Smooth muscle cell (in vitro differentiated cells): ENCODE measurements around the gene SPAAR. TPM values are rescaled to one million over a fixed set of nuclear protein-coding genes. Genes with fewer than 3 reads are reported as not detected.
A peak's percentile ranks its signal among the peaks of the same experiment; 100 is the strongest.

Experiments
- DNase-seq: peaks from one replicate; lab custom pipeline; 2025; ENCODE audit not compliant: unreplicated experiment; lab: John Stamatoyannopoulos, UW
- H2AFZ ChIP-seq: fragments of 200-600 bp; sonication (generic); 2 replicates; pipeline ENCODE4 v1.6.0; 2016; ENCODE audit warnings: antibody characterized with exemption, low read depth, mild to moderate bottlenecking
- H3F3A ChIP-seq: fragments of 200-600 bp; sonication (generic); 2 replicates; pipeline ENCODE4 v1.6.0; 2017; ENCODE audit warnings: antibody characterized with exemption, low read depth
- H3K27ac ChIP-seq: fragments of 200-600 bp; sonication (generic); 2 replicates; pipeline ENCODE4 v1.5.1; 2016; ENCODE audit warnings: low read depth, mild to moderate bottlenecking
- H3K27me3 ChIP-seq: fragments of 200-600 bp; sonication (generic); 2 replicates; pipeline ENCODE4 v1.6.1; 2016; ENCODE audit warnings: low read depth, mild to moderate bottlenecking
- H3K36me3 ChIP-seq: fragments of 200-600 bp; sonication (generic); 2 replicates; pipeline ENCODE4 v1.5.1; 2016; ENCODE audit warnings: low read depth
- H3K4me1 ChIP-seq: fragments of 200-600 bp; sonication (generic); 2 replicates; pipeline ENCODE4 v1.5.1; 2016; ENCODE audit warnings: low read depth
- H3K4me2 ChIP-seq: fragments of 200-600 bp; sonication (generic); 2 replicates; pipeline ENCODE4 v1.6.0; 2016; ENCODE audit warnings: mild to moderate bottlenecking
- H3K4me3 ChIP-seq: fragments of 200-600 bp; sonication (generic); 2 replicates; pipeline ENCODE4 v1.5.1; 2016; ENCODE audit warnings: mild to moderate bottlenecking
- H3K79me2 ChIP-seq: fragments of 200-600 bp; sonication (generic); 2 replicates; pipeline ENCODE4 v1.6.0; 2016; ENCODE audit warnings: low read depth, mild to moderate bottlenecking
- H3K9ac ChIP-seq: fragments of 200-600 bp; sonication (generic); 2 replicates; pipeline ENCODE4 v1.6.0; 2016; ENCODE audit warnings: low read depth
- H3K9me3 ChIP-seq: fragments of 200-600 bp; sonication (generic); replicated peaks from 2 replicates; pipeline ENCODE4 v1.5.1; 2016; ENCODE audit warnings: low read depth
- H4K20me1 ChIP-seq: fragments of 200-600 bp; sonication (generic); 2 replicates; pipeline ENCODE4 v1.6.0; 2016; ENCODE audit warnings: low read depth
- CTCF ChIP-seq: fragments of 200-600 bp; sonication (generic); IDR thresholded peaks from 2 replicates; pipeline ENCODE4 v1.5.1; 2017; ENCODE audit warnings: borderline replicate concordance, mild to moderate bottlenecking, antibody characterized with exemption; ENCODE audit not compliant: insufficient read depth, poor library complexity, severe bottlenecking
- WGBS: methylation state at CpG from one replicate; pipeline ENCODE4 v1.1.7; 2016; ENCODE audit warnings: low lambda C conversion rate; 5-methylcytosine and 5-hydroxymethylcytosine counted together
- polyA plus RNA-seq: library from polyadenylated mRNA; unstranded; fragments of >200 nt; fragmentation: Nextera tagmentation; extraction: Ambion mirVana; gene quantifications from 2 replicates; pipeline ENCODE4 v1.2.1, GENCODE V29; 2016
- total RNA-seq: library from RNA; depleted of rRNA; stranded (reverse); fragments of >200 nt; gene quantifications from 2 replicates; pipeline ENCODE4 v1.2.3, GENCODE V29; 2014

Gene SPAAR
- total and polyA plus RNA-seq, 2 experiments from 2014 or later: 0.26 TPM; not detected in 1

GRCh38 chr9:35919212-35920008 lies 10.1 kb downstream of the SPAAR start:
- no peak for TF ChIP-seq CTCF
- H3K27me3 ChIP-seq: no peaks in the 10 kb centered on the region
- peak overlapping the region; percentile 20 for H2AFZ ChIP-seq
- no peaks in the 10 kb centered on the region for H4K20me1 ChIP-seq
- H3K27ac ChIP-seq: peak overlapping the region; percentile 43
- no peaks in the 10 kb centered on the region for H3K79me2 ChIP-seq
- no peak overlapping the region for H3K4me3 ChIP-seq
- H3K9me3 ChIP-seq: no peaks in the 10 kb centered on the region
- H3K9ac ChIP-seq: no peak overlapping the region
- H3K4me1 ChIP-seq: peaks cover 7% of the 10 kb centered on the region
- H3K36me3 ChIP-seq: no peaks in the 10 kb centered on the region
- H3K4me2 ChIP-seq: no peak overlapping the region
- WGBS: 81% methylated on average over 3 of the region's 3 CpGs
- no peak for DNase-seq
- peaks cover 9% of the 10 kb centered on the region for H3F3A ChIP-seq

GRCh38 chr9:35920051-35920620 lies 10.8 kb downstream of the SPAAR start:
- Histone ChIP-seq H3K27ac (peak overlapping the region; percentile 43), H3K4me1 (peaks cover 7% of the 10 kb centered on the region), H4K20me1 (no peaks in the 10 kb centered on the region), H3K4me2 (no peak overlapping the region), H3K9ac (no peak overlapping the region), H2AFZ (peak overlapping the region; percentile 20), H3K4me3 (no peak overlapping the region), H3K27me3 (no peaks in the 10 kb centered on the region), H3K36me3 (no peaks in the 10 kb centered on the region), H3K9me3 (no peaks in the 10 kb centered on the region), H3K79me2 (no peaks in the 10 kb centered on the region), H3F3A (peaks cover 16% of the 10 kb centered on the region)
- 94% methylated on average over 4 of the region's 4 CpGs for WGBS
- TF ChIP-seq CTCF: no peak
- no peak for DNase-seq

- Histone ChIP-seq H3K36me3 (no peaks in the 10 kb centered on the region), H3K4me2 (peak overlapping the region; percentile 78), H3K4me3 (no peak overlapping the region), H3K27me3 (no peaks in the 10 kb centered on the region), H3K9ac (peak overlapping the region; percentile 57), H3K4me1 (peaks cover 7% of the 10 kb centered on the region), H3K9me3 (no peaks in the 10 kb centered on the region), H4K20me1 (no peaks in the 10 kb centered on the region), H2AFZ (peak overlapping the region; percentile 34), H3K79me2 (no peaks in the 10 kb centered on the region), H3K27ac (peak overlapping the region; percentile 96), H3F3A (peaks cover 17% of the 10 kb centered on the region)
- TF ChIP-seq CTCF: no peak
- WGBS: 97% methylated on average over 1 of the region's 1 CpG
- no peak for DNase-seq
Observed at GRCh38 chr9:35923598-35923926, 14.3 kb downstream of the SPAAR start.
